Mesenchymal stem cell (in vitro differentiated cells and primary cell): Measurements from ENCODE around the gene SCN3B.

Experiments
- DNase-seq: peaks from one replicate; pipeline ENCODE4 v3.0.0-alpha.2; 2013
- H2AFZ ChIP-seq: one replicate; pipeline ENCODE4 v1.6.1; 2013; ENCODE audit warnings: low read depth, mild to moderate bottlenecking, control low read depth, inconsistent platforms, low read length, moderate library complexity
- H2AK5ac ChIP-seq: 2 replicates; pipeline ENCODE4 v1.6.1; 2013; ENCODE audit warnings: low read length, moderate library complexity, mild to moderate bottlenecking, inconsistent platforms; ENCODE audit not compliant: severe bottlenecking
- H2BK120ac ChIP-seq: one replicate; pipeline ENCODE4 v1.6.1; 2013; ENCODE audit warnings: low read depth, mild to moderate bottlenecking, inconsistent platforms, low read length, moderate library complexity
- H2BK12ac ChIP-seq, 2 experiments: one replicate each; pipeline ENCODE4 v1.6.1; 2013; ENCODE audit warnings: inconsistent platforms in 2 of 2, low read length in 2 of 2, mild to moderate bottlenecking in 2 of 2, moderate library complexity in 2 of 2, control low read depth in 1 of 2
- H2BK15ac ChIP-seq: one replicate; pipeline ENCODE4 v1.6.1; 2013; ENCODE audit warnings: mild to moderate bottlenecking, low read depth, inconsistent platforms; ENCODE audit not compliant: poor library complexity, severe bottlenecking
- H2BK5ac ChIP-seq: 2 replicates; pipeline ENCODE4 v1.6.1; 2013; ENCODE audit warnings: low read depth, mild to moderate bottlenecking, low read length, control low read depth, inconsistent platforms; ENCODE audit not compliant: poor library complexity, severe bottlenecking
- H3K14ac ChIP-seq, 2 experiments: one replicate each; pipeline ENCODE4 v1.6.1; 2013; ENCODE audit warnings: inconsistent platforms in 2 of 2, low read length in 2 of 2, control low read depth in 1 of 2, mild to moderate bottlenecking in 1 of 2, moderate library complexity in 1 of 2
- H3K18ac ChIP-seq, 2 experiments: one replicate each; pipeline ENCODE4 v1.6.1; 2013; ENCODE audit warnings: inconsistent platforms in 2 of 2, low read length in 2 of 2, control low read depth in 1 of 2, low read depth in 1 of 2, mild to moderate bottlenecking in 1 of 2
- H3K23ac ChIP-seq, 2 experiments: one replicate each; pipeline ENCODE4 v1.6.1; 2013; ENCODE audit warnings: inconsistent platforms in 2 of 2, low read length in 2 of 2, mild to moderate bottlenecking in 2 of 2, moderate library complexity in 2 of 2, control low read depth in 1 of 2
- H3K27ac ChIP-seq: 2 replicates; pipeline ENCODE4 v1.5.1; 2013; ENCODE audit warnings: mild to moderate bottlenecking, moderate library complexity, low read length, control low read depth, inconsistent platforms; ENCODE audit not compliant: poor library complexity, severe bottlenecking
- H3K27me3 ChIP-seq, 2 experiments: 2 replicates each; pipeline versions ENCODE4 v1.6.1 to v1.7.0; 2013; ENCODE audit warnings: low read length in 2 of 2, mild to moderate bottlenecking in 2 of 2, moderate library complexity in 2 of 2, control low read depth in 1 of 2, inconsistent platforms in 1 of 2; ENCODE audit not compliant: control insufficient read depth in 1 of 2, insufficient read depth in 1 of 2
- H3K36me3 ChIP-seq, 2 experiments: 2 replicates each; pipeline versions ENCODE4 v1.6.1 to v1.7.0; 2013; ENCODE audit warnings: low read length in 2 of 2, control low read depth in 1 of 2, inconsistent platforms in 1 of 2, low read depth in 1 of 2, mild to moderate bottlenecking in 1 of 2; ENCODE audit not compliant: insufficient read depth in 2 of 2, control insufficient read depth in 1 of 2
- H3K4ac ChIP-seq, 2 experiments: one replicate each; pipeline ENCODE4 v1.6.1; 2013; ENCODE audit warnings: inconsistent platforms in 2 of 2, low read length in 2 of 2, mild to moderate bottlenecking in 2 of 2, moderate library complexity in 2 of 2, control low read depth in 1 of 2, low read depth in 1 of 2
- H3K4me1 ChIP-seq: 2 replicates; pipeline ENCODE4 v1.6.1; 2013; ENCODE audit warnings: low read depth, low read length, control low read depth; ENCODE audit not compliant: control insufficient read depth, insufficient read depth
- H3K4me2 ChIP-seq: 2 replicates; pipeline ENCODE4 v1.6.1; 2013; ENCODE audit warnings: low read length, mild to moderate bottlenecking, inconsistent platforms; ENCODE audit not compliant: poor library complexity, severe bottlenecking
- H3K4me3 ChIP-seq, 2 experiments: 2 replicates each; pipeline versions ENCODE4 v1.5.1 to v1.7.0; 2013; ENCODE audit warnings: low read length in 2 of 2, mild to moderate bottlenecking in 2 of 2, control low read depth in 1 of 2, low read depth in 1 of 2; ENCODE audit not compliant: insufficient read depth in 1 of 2
- H3K79me1 ChIP-seq: replicated peaks from 2 replicates; pipeline ENCODE4 v1.6.1; 2013; ENCODE audit warnings: mild to moderate bottlenecking, control low read depth, low read length, inconsistent platforms; ENCODE audit not compliant: poor library complexity, severe bottlenecking
- H3K9ac ChIP-seq: 2 replicates; pipeline ENCODE4 v1.7.0; 2013; ENCODE audit warnings: mild to moderate bottlenecking, low read length, moderate library complexity
- H3K9me3 ChIP-seq: 2 replicates; pipeline ENCODE4 v1.7.0; 2013; ENCODE audit warnings: mild to moderate bottlenecking, low read length; ENCODE audit not compliant: control insufficient read depth
- H4K8ac ChIP-seq: one replicate; pipeline ENCODE4 v1.6.1; 2013; ENCODE audit warnings: inconsistent platforms, mild to moderate bottlenecking, low read length, moderate library complexity
- H4K91ac ChIP-seq: one replicate; pipeline ENCODE4 v1.6.1; 2013; ENCODE audit warnings: mild to moderate bottlenecking, low read length, inconsistent platforms
- WGBS: methylation state at CpG from one replicate; pipeline ENCODE4 v1.1.7; 2013; ENCODE audit warnings: mixed read lengths; 5-methylcytosine and 5-hydroxymethylcytosine counted together

Gene SCN3B

GRCh38 chr11:123692961-123693360 is 38.5 kb upstream of the SCN3B start:
- Histone ChIP-seq H2AFZ (no peak overlapping the region), H2BK15ac (no peak overlapping the region), H3K27me3 (peaks cover 0 to 57% of the 10 kb centered on the region in 2 experiments), H4K8ac (no peak overlapping the region), H3K27ac (no peak overlapping the region), H3K9ac (no peak overlapping the region), H3K4me1 (no peaks in the 10 kb centered on the region), H3K9me3 (no peaks in the 10 kb centered on the region), H3K18ac (no peak overlapping the region), H3K14ac (no peak overlapping the region), H3K23ac (no peak overlapping the region), H2BK12ac (no peak overlapping the region), H3K4me2 (no peak overlapping the region), H3K4me3 (no peak overlapping the region), H2BK5ac (no peak overlapping the region), H3K79me1 (no peaks in the 10 kb centered on the region), H2AK5ac (no peak overlapping the region), H3K4ac (no peak overlapping the region), H4K91ac (no peak overlapping the region), H3K36me3 (no peaks in the 10 kb centered on the region), H2BK120ac (no peak overlapping the region)
- DNase-seq: no peak

GRCh38 chr11:123690485-123690884 is 36.1 kb upstream of the SCN3B start:
- H4K8ac ChIP-seq: no peak overlapping the region
- H3K27ac ChIP-seq: no peak overlapping the region
- H2AFZ ChIP-seq: no peak overlapping the region
- no peaks in the 10 kb centered on the region for H3K79me1 ChIP-seq
- H3K4me3 ChIP-seq: no peak overlapping the region
- H3K14ac ChIP-seq: no peak overlapping the region
- no peak overlapping the region for H3K4me2 ChIP-seq
- H3K36me3 ChIP-seq: no peaks in the 10 kb centered on the region
- no peak overlapping the region for H2AK5ac ChIP-seq
- H3K9me3 ChIP-seq: no peaks in the 10 kb centered on the region
- no peak overlapping the region for H3K4ac ChIP-seq
- H3K4me1 ChIP-seq: no peaks in the 10 kb centered on the region
- H2BK12ac ChIP-seq: no peak overlapping the region
- H3K27me3 ChIP-seq: peaks cover 0 to 69% of the 10 kb centered on the region in 2 experiments
- no peak overlapping the region for H4K91ac ChIP-seq
- H3K23ac ChIP-seq: no peak overlapping the region
- H2BK5ac ChIP-seq: no peak overlapping the region
- no peak overlapping the region for H3K18ac ChIP-seq
- peak overlapping the region; percentile 41 for H3K9ac ChIP-seq
- DNase-seq: no peak
- WGBS: no CpG with 5 or more reads among the region's 3 CpGs
- no peak overlapping the region for H2BK120ac ChIP-seq
- no peak overlapping the region for H2BK15ac ChIP-seq

- no peak overlapping the region for H2AFZ ChIP-seq
- H3K4me3 ChIP-seq: no peak overlapping the region
- H3K27ac ChIP-seq: no peak overlapping the region
- H3K18ac ChIP-seq: no peak overlapping the region
- WGBS: 80% methylated on average over 1 of the region's 6 CpGs
- no peak overlapping the region for H2AK5ac ChIP-seq
- H3K14ac ChIP-seq: no peak overlapping the region
- no peaks in the 10 kb centered on the region for H3K9me3 ChIP-seq
- H3K9ac ChIP-seq: no peak overlapping the region
- H2BK12ac ChIP-seq: no peak overlapping the region
- no peak overlapping the region for H4K8ac ChIP-seq
- no peak for DNase-seq
- H3K4me1 ChIP-seq: no peaks in the 10 kb centered on the region
- no peak overlapping the region for H2BK120ac ChIP-seq
- H4K91ac ChIP-seq: no peak overlapping the region
- H2BK15ac ChIP-seq: no peak overlapping the region
- no peak overlapping the region for H3K4me2 ChIP-seq
- H3K36me3 ChIP-seq: no peaks in the 10 kb centered on the region
- no peaks in the 10 kb centered on the region for H3K79me1 ChIP-seq
- H3K23ac ChIP-seq: no peak overlapping the region
- H2BK5ac ChIP-seq: no peak overlapping the region
- H3K27me3 ChIP-seq: peaks cover 0 to 67% of the 10 kb centered on the region in 2 experiments
- H3K4ac ChIP-seq: no peak overlapping the region
Measured at GRCh38 chr11:123684601-123685000, 30.2 kb upstream of the SCN3B start.

GRCh38 chr11:123683428-123684170 is 29.2 kb upstream of the SCN3B start:
- H3K9ac ChIP-seq: no peak overlapping the region
- H3K9me3 ChIP-seq: no peaks in the 10 kb centered on the region
- WGBS: 69% methylated on average over 8 of the region's 8 CpGs
- H3K4ac ChIP-seq: no peak overlapping the region
- no peak overlapping the region for H2BK5ac ChIP-seq
- no peak overlapping the region for H3K18ac ChIP-seq
- no peak overlapping the region for H2BK15ac ChIP-seq
- no peak overlapping the region for H4K91ac ChIP-seq
- H3K14ac ChIP-seq: no peak overlapping the region
- no peak overlapping the region for H2AK5ac ChIP-seq
- DNase-seq: no peak
- peaks cover 0 to 60% of the 10 kb centered on the region in 2 experiments for H3K27me3 ChIP-seq
- no peaks in the 10 kb centered on the region for H3K4me1 ChIP-seq
- no peak overlapping the region for H3K4me3 ChIP-seq
- no peak overlapping the region for H3K4me2 ChIP-seq
- H2AFZ ChIP-seq: no peak overlapping the region
- H3K27ac ChIP-seq: no peak overlapping the region
- H2BK12ac ChIP-seq: no peak overlapping the region
- H3K79me1 ChIP-seq: no peaks in the 10 kb centered on the region
- no peak overlapping the region for H4K8ac ChIP-seq
- H3K23ac ChIP-seq: no peak overlapping the region
- H2BK120ac ChIP-seq: no peak overlapping the region
- H3K36me3 ChIP-seq: no peaks in the 10 kb centered on the region
